ENCODE data around the gene BCL7C. TPM values are rescaled to one million over a fixed set of nuclear protein-coding genes. Genes with fewer than 3 reads are reported as not detected.
A peak's percentile ranks its signal among the peaks of the same experiment; 100 is the strongest.

BCL7C gene
- total and polyA plus RNA-seq, 2 of the 13 experiments (the other 11 are each of a cell fraction or from before 2014, with no cell fraction given), result 17.7 to 33.8 TPM

- TF ChIP-seq, protein P1, sequence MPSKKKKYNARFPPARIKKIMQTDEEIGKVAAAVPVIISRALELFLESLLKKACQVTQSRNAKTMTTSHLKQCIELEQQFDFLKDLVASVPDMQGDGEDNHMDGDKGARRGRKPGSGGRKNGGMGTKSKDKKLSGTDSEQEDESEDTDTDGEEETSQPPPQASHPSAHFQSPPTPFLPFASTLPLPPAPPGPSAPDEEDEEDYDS (CRISPR knock-in tag; IDR thresholded peaks at IDR 0.05), result no peak
- TF ChIP-seq ZNF205 (CRISPR knock-in tag; IDR thresholded peaks at IDR 0.05) (peak; percentile 49; the same call in 1 of the 2 replicates), MXD4 (CRISPR knock-in tag; IDR thresholded peaks at IDR 0.05) (no peak), ZNF879 (CRISPR knock-in tag; IDR thresholded peaks at IDR 0.05) (no peak), POLR2AphosphoS2 (IDR thresholded peaks at IDR 0.05; ENCODE audit: low read depth, low read length) (no peak), ZNF776 (CRISPR knock-in tag; IDR thresholded peaks at IDR 0.05) (no peak), FOXA3 (CRISPR knock-in tag; IDR thresholded peaks at IDR 0.05) (peak; percentile 91), ZNF350 (CRISPR knock-in tag; IDR thresholded peaks at IDR 0.05; ENCODE audit: borderline replicate concordance, low read depth) (no peak), ZNF800 (CRISPR knock-in tag; IDR thresholded peaks at IDR 0.05) (no peak), NFIB (CRISPR knock-in tag; IDR thresholded peaks at IDR 0.05; ENCODE audit: borderline replicate concordance) (no peak), RBFOX2 (IDR thresholded peaks at IDR 0.05; ENCODE audit: low read depth, low read length) (no peak), KAT2B (IDR thresholded peaks at IDR 0.05; ENCODE audit: borderline replicate concordance, low read depth, low read length) (no peak), ZNF432 (CRISPR knock-in tag; IDR thresholded peaks at IDR 0.05; ENCODE audit: borderline replicate concordance) (no peak), ZNF430 (CRISPR knock-in tag; IDR thresholded peaks at IDR 0.05) (0 out of 2 replicates have a peak, but pooled peaks have one; percentile 55), PRPF4 (IDR thresholded peaks at IDR 0.05; ENCODE audit: low read depth, low read length, poor library complexity, severe bottlenecking) (no peak), ZNF605 (CRISPR knock-in tag; IDR thresholded peaks at IDR 0.05) (peak; percentile 83), FOSL2 (CRISPR knock-in tag; IDR thresholded peaks at IDR 0.05) (peak; percentile 45; the same call in 1 of the 2 replicates), DNMT3B (CRISPR knock-in tag; conservative IDR thresholded peaks at IDR 0.05) (no peak), ZFP41 (CRISPR knock-in tag; IDR thresholded peaks at IDR 0.05; ENCODE audit: borderline replicate concordance) (no peak), KMT2A (CRISPR knock-in tag; IDR thresholded peaks at IDR 0.05) (no peak), NR3C1 (CRISPR knock-in tag; IDR thresholded peaks at IDR 0.05) (no peak), PATZ1 (CRISPR knock-in tag; IDR thresholded peaks at IDR 0.05) (peak; percentile 63; the same call in 1 of the 2 replicates), HMG20B (CRISPR knock-in tag; conservative IDR thresholded peaks at IDR 0.05) (no peak), CHD4 (IDR thresholded peaks at IDR 0.05; ENCODE audit: borderline replicate concordance, low read length) (0 out of 2 replicates have a peak, but pooled peaks have one; percentile 25)
- TF ChIP-seq, protein P2, sequence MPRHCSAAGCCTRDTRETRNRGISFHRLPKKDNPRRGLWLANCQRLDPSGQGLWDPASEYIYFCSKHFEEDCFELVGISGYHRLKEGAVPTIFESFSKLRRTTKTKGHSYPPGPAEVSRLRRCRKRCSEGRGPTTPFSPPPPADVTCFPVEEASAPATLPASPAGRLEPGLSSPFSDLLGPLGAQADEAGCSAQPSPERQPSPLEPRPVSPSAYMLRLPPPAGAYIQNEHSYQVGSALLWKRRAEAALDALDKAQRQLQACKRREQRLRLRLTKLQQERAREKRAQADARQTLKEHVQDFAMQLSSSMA (CRISPR knock-in tag; IDR thresholded peaks at IDR 0.05), result no peak
Measured at GRCh38 chr16:30838876-30839471, 54.9 kb downstream of the BCL7C start (continued).

All from HepG2 (cell line).